ENCODE data around the gene MCMBP.
"Not testable (repeated sequence)": the region's sequence is repeated elsewhere in the genome, so short reads cannot be mapped to it uniquely, and the experiment has no call there.

MCMBP gene

GRCh38 chr10:119872610-119872859, at the start of gene MCMBP:
Gene MCMBP (minus strand): TSS chr10:119872843. CDS start chr10:119872584, 259 bp downstream.
- DNase-seq (ENCODE audit: low read depth), result no peak

- no peak for DNase-seq (ENCODE audit: low read depth)
Measured at GRCh38 chr10:119919826-119920225, 47.2 kb upstream of the MCMBP start.

GRCh38 chr10:119919271-119919670, 46.6 kb upstream of the MCMBP start:
- DNase-seq (ENCODE audit: low read depth), result no peak

- no peak for DNase-seq (ENCODE audit: low read depth)
Measured at GRCh38 chr10:119917777-119918176, 45.1 kb upstream of the MCMBP start.

- DNase-seq (ENCODE audit: low read depth), result no peak
Measured at GRCh38 chr10:119910689-119911088, 38.0 kb upstream of the MCMBP start.

- no peak for DNase-seq (ENCODE audit: low read depth)
Measured at GRCh38 chr10:119908166-119908565, 35.5 kb upstream of the MCMBP start.

GRCh38 chr10:119907695-119908094, 35.1 kb upstream of the MCMBP start:
- not testable (repeated sequence) for DNase-seq (ENCODE audit: low read depth)

GRCh38 chr10:119903946-119904666, 31.5 kb upstream of the MCMBP start:
- DNase-seq (ENCODE audit: low read depth), result no peak

GRCh38 chr10:119898577-119898976, 25.9 kb upstream of the MCMBP start:
- no peak for DNase-seq (ENCODE audit: low read depth)

- no peak for DNase-seq (ENCODE audit: low read depth)
Measured at GRCh38 chr10:119896937-119897770, 24.5 kb upstream of the MCMBP start.

- DNase-seq (ENCODE audit: low read depth), result peak; percentile 64
Measured at GRCh38 chr10:119896061-119896655, 23.5 kb upstream of the MCMBP start.

- no peak for DNase-seq (ENCODE audit: low read depth)
Measured at GRCh38 chr10:119893845-119894427, 21.3 kb upstream of the MCMBP start.

GRCh38 chr10:119893074-119893473, 20.4 kb upstream of the MCMBP start:
- DNase-seq (ENCODE audit: low read depth), result no peak

- DNase-seq (ENCODE audit: low read depth), result peak; percentile 77
Measured at GRCh38 chr10:119892188-119893065, 19.8 kb upstream of the MCMBP start, which contains the start of gene SEC23IP. Gene SEC23IP (plus strand): TSS chr10:119892730. CDS start chr10:119892783, 53 bp downstream.

GRCh38 chr10:119891849-119892187, 19.2 kb upstream of the MCMBP start:
- not testable (repeated sequence) for DNase-seq (ENCODE audit: low read depth)

GRCh38 chr10:119890307-119890706, 17.7 kb upstream of the MCMBP start:
- not testable (repeated sequence) for DNase-seq (ENCODE audit: low read depth)

GRCh38 chr10:119889201-119889600, 16.6 kb upstream of the MCMBP start:
- not testable (repeated sequence) for DNase-seq (ENCODE audit: low read depth)

GRCh38 chr10:119888715-119889114, 16.1 kb upstream of the MCMBP start:
- DNase-seq (ENCODE audit: low read depth), result not testable (repeated sequence)

- DNase-seq (ENCODE audit: low read depth), result not testable (repeated sequence)
Measured at GRCh38 chr10:119886070-119886469, 13.4 kb upstream of the MCMBP start.

- not testable (repeated sequence) for DNase-seq (ENCODE audit: low read depth)
Measured at GRCh38 chr10:119883901-119884611, 11.4 kb upstream of the MCMBP start.

- DNase-seq (ENCODE audit: low read depth), result no peak
Measured at GRCh38 chr10:119878524-119878923, 5.9 kb upstream of the MCMBP start.

Measured in HS-5 (cell line).